CD4-positive, alpha-beta memory T cell (primary cell): ENCODE measurements around the gene SEC31B. TPM values are rescaled to one million over a fixed set of nuclear protein-coding genes. Genes with fewer than 3 reads are reported as not detected.
A peak's percentile ranks its signal among the peaks of the same experiment; 100 is the strongest.

Source experiments
- CTCF ChIA-PET: fragments of 350-600 bp; sonication (Branson Sonifier 250); formaldehyde crosslinking; loops from one replicate; lab custom pipeline; 2021; ENCODE audit warnings: inconsistent platforms; ENCODE audit not compliant: partially characterized antibody; lab: Charles Lee
- POLR2A ChIA-PET: fragments of 350-600 bp; sonication (Branson Sonifier 250); formaldehyde crosslinking; loops from one replicate; lab custom pipeline; 2021; ENCODE audit not compliant: partially characterized antibody; lab: Charles Lee
- DNase-seq, 5 donors: peaks; one replicate each; pipeline versions ENCODE4 v3.0.0 to v3.0.0-alpha.2; 2020 to 2022; ENCODE audit warnings: mixed read lengths in 1 of 5
- H3K27ac ChIP-seq: one replicate; pipeline ENCODE4 v1.7.0; 2013; ENCODE audit warnings: low read depth, low read length
- H3K27me3 ChIP-seq: 2 replicates; pipeline ENCODE4 v1.7.0; 2013; ENCODE audit warnings: mild to moderate bottlenecking, low read length, moderate library complexity; ENCODE audit not compliant: insufficient read depth
- H3K36me3 ChIP-seq: 2 replicates; pipeline ENCODE4 v1.7.0; 2013; ENCODE audit warnings: mild to moderate bottlenecking, low read length, moderate library complexity; ENCODE audit not compliant: insufficient read depth
- H3K4me1 ChIP-seq: 2 replicates; pipeline ENCODE4 v1.7.0; 2013; ENCODE audit warnings: mild to moderate bottlenecking, low read length, moderate library complexity; ENCODE audit not compliant: insufficient read depth
- H3K4me3 ChIP-seq, 2 donors: one replicate each; pipeline ENCODE4 v1.7.0; 2013; ENCODE audit warnings: low read length in 2 of 2, mild to moderate bottlenecking in 1 of 2
- H3K9me3 ChIP-seq, 2 donors: one replicate each; pipeline ENCODE4 v1.7.0; 2013; ENCODE audit warnings: low read length in 2 of 2, control low read depth in 1 of 2; ENCODE audit not compliant: control insufficient read depth in 1 of 2
- H3K27ac Mint-ChIP-seq, 7 donors: one replicate each; pipeline ENCODE4 v1.8.0; 2020 to 2021; ENCODE audit warnings: mixed read lengths in 7 of 7, mild to moderate bottlenecking in 6 of 7, inconsistent platforms in 3 of 7, moderate library complexity in 3 of 7
- H3K27me3 Mint-ChIP-seq, 2 donors: one replicate each; pipeline ENCODE4 v1.8.0; 2020 to 2021; ENCODE audit warnings: mixed read lengths in 2 of 2
- H3K36me3 Mint-ChIP-seq, 2 donors: one replicate each; pipeline ENCODE4 v1.8.0; 2020 to 2021; ENCODE audit warnings: mixed read lengths in 2 of 2, inconsistent platforms in 1 of 2, mild to moderate bottlenecking in 1 of 2
- H3K4me1 Mint-ChIP-seq, 4 donors: one replicate each; pipeline ENCODE4 v1.8.0; 2020 to 2021; ENCODE audit warnings: mixed read lengths in 4 of 4, mild to moderate bottlenecking in 1 of 4
- H3K4me3 Mint-ChIP-seq, 8 donors: one replicate each; pipeline ENCODE4 v1.8.0; 2020 to 2021; ENCODE audit warnings: mixed read lengths in 8 of 8, mild to moderate bottlenecking in 7 of 8, moderate library complexity in 6 of 8, inconsistent platforms in 3 of 8
- H3K9me3 Mint-ChIP-seq, 8 donors: one replicate each; pipeline ENCODE4 v1.8.0; 2020 to 2021; ENCODE audit warnings: mixed read lengths in 8 of 8, mild to moderate bottlenecking in 5 of 8, inconsistent platforms in 3 of 8, moderate library complexity in 1 of 8
- intact Hi-C: fragments of 100-400 bp; cut with micrococcal nuclease; formaldehyde crosslinking; loops from one replicate; pipeline ENCODE4 v1.15.1; 2023
- polyA plus RNA-seq, 2 donors: library from polyadenylated mRNA; unstranded; fragments of 300-500 nt; fragmentation: Illumina TruSeq; gene quantifications; one replicate each; pipeline ENCODE4 v1.2.3, GENCODE V29; 2021
- total RNA-seq, 2 experiments: library from RNA; stranded (reverse); gene quantifications; one replicate each; pipeline ENCODE4 v1.2.3, GENCODE V29; 2021

Gene SEC31B
- total and polyA plus RNA-seq, 4 experiments from 2014 or later: 0.76 to 70.9 (median 33.2) TPM

GRCh38 chr10:100481462-100482081 lies 38.1 kb downstream of the SEC31B start:
- ChIA-PET POLR2A (interaction anchor here (1.1 to 3.0 kb wide), 5 partner anchors 13 to 54 kb away, joined by 4 to 23 read pairs (median 6); partner anchors contain the start of gene HIF1AN), CTCF (interaction anchor here (0.8 to 6.6 kb wide), 20 partner anchors 7 to 198 kb away, joined by 3 to 101 read pairs (median 5); partner anchors contain the start of genes HIF1AN and WNT8B)
- intact Hi-C loops: loop anchor here (1.0 kb wide), 2 partner anchors 27 to 37 kb away; no protein-coding TSS in a partner anchor
- peaks cover 7 to 9% of the 10 kb centered on the region in 2 donors for H3K36me3 Mint-ChIP-seq
- peak; percentile 88 to 95 (median 91) for DNase-seq
- H3K4me1 ChIP-seq: peaks cover 12% of the 10 kb centered on the region
- H3K4me3 Mint-ChIP-seq: peak overlapping the region; percentile 75 to 92 (median 86)
- H3K27ac Mint-ChIP-seq: peak overlapping the region in 2 of 7 donors; percentile 42 to 90
- no peak overlapping the region for H3K27ac ChIP-seq
- peaks cover 18% of the 10 kb centered on the region for H3K27me3 ChIP-seq
- peaks cover 3 to 19% (median 10%) of the 10 kb centered on the region in 4 donors for H3K4me1 Mint-ChIP-seq
- H3K27me3 Mint-ChIP-seq: peaks cover 11 to 16% of the 10 kb centered on the region in 2 donors
- no peaks in the 10 kb centered on the region for H3K9me3 Mint-ChIP-seq
- H3K9me3 ChIP-seq: no peaks in the 10 kb centered on the region
- peak overlapping the region; percentile 49 to 82 for H3K4me3 ChIP-seq
- H3K36me3 ChIP-seq: no peaks in the 10 kb centered on the region

GRCh38 chr10:100480002-100480401 lies 39.7 kb downstream of the SEC31B start:
- H3K27me3 ChIP-seq: peaks cover 18% of the 10 kb centered on the region
- Mint-ChIP-seq H3K36me3 (no peaks in the 10 kb centered on the region), H3K27me3 (peaks cover 11 to 16% of the 10 kb centered on the region in 2 donors), H3K27ac (no peak overlapping the region), H3K9me3 (no peaks in the 10 kb centered on the region), H3K4me3 (peak overlapping the region in 1 of 8 donors; percentile 17), H3K4me1 (peaks cover 3 to 19% (median 10%) of the 10 kb centered on the region in 4 donors)
- no peak for DNase-seq
- peaks cover 12% of the 10 kb centered on the region for H3K4me1 ChIP-seq
- H3K4me3 ChIP-seq: no peak overlapping the region
- CTCF ChIA-PET: interaction anchor here (1.2 to 6.6 kb wide), 4 partner anchors 8 to 36 kb away, joined by 4 to 101 read pairs (median 76); no protein-coding TSS in a partner anchor
- intact Hi-C loops: no loop called here
- no peaks in the 10 kb centered on the region for H3K9me3 ChIP-seq
- POLR2A ChIA-PET: no interaction called here
- no peaks in the 10 kb centered on the region for H3K36me3 ChIP-seq
- no peak overlapping the region for H3K27ac ChIP-seq

GRCh38 chr10:100479037-100479436 lies 40.6 kb downstream of the SEC31B start:
- no peak overlapping the region for H3K27ac Mint-ChIP-seq
- peaks cover 3 to 19% (median 10%) of the 10 kb centered on the region in 4 donors for H3K4me1 Mint-ChIP-seq
- no peak overlapping the region for H3K4me3 ChIP-seq
- no peaks in the 10 kb centered on the region for H3K36me3 Mint-ChIP-seq
- H3K27ac ChIP-seq: no peak overlapping the region
- peaks cover 11 to 18% of the 10 kb centered on the region in 2 donors for H3K27me3 Mint-ChIP-seq
- H3K27me3 ChIP-seq: peaks cover 18% of the 10 kb centered on the region
- no peaks in the 10 kb centered on the region for H3K36me3 ChIP-seq
- no peak for DNase-seq
- peaks cover 12% of the 10 kb centered on the region for H3K4me1 ChIP-seq
- H3K9me3 ChIP-seq: no peaks in the 10 kb centered on the region
- ChIA-PET POLR2A (no interaction called here), CTCF (interaction anchor here (1.2 kb wide), 1 partner anchor 9 kb away, joined by 4 read pairs; no protein-coding TSS in a partner anchor)
- intact Hi-C loops: no loop called here
- no peak overlapping the region for H3K4me3 Mint-ChIP-seq
- H3K9me3 Mint-ChIP-seq: no peaks in the 10 kb centered on the region

GRCh38 chr10:100477970-100478369 lies 41.7 kb downstream of the SEC31B start:
- no peak for DNase-seq
- Histone ChIP-seq H3K36me3 (no peaks in the 10 kb centered on the region), H3K9me3 (no peaks in the 10 kb centered on the region), H3K4me3 (no peak overlapping the region), H3K27ac (no peak overlapping the region), H3K27me3 (peaks cover 18% of the 10 kb centered on the region), H3K4me1 (peaks cover 10% of the 10 kb centered on the region)
- POLR2A ChIA-PET: no interaction called here
- H3K9me3 Mint-ChIP-seq: no peaks in the 10 kb centered on the region
- H3K36me3 Mint-ChIP-seq: no peaks in the 10 kb centered on the region
- CTCF ChIA-PET: no interaction called here
- intact Hi-C loops: no loop called here
- H3K4me1 Mint-ChIP-seq: peaks cover 3 to 15% (median 6%) of the 10 kb centered on the region in 4 donors
- peaks cover 11 to 18% of the 10 kb centered on the region in 2 donors for H3K27me3 Mint-ChIP-seq
- H3K27ac Mint-ChIP-seq: no peak overlapping the region
- no peak overlapping the region for H3K4me3 Mint-ChIP-seq

- Histone ChIP-seq H3K27ac (no peak overlapping the region), H3K4me3 (no peak overlapping the region), H3K27me3 (no peaks in the 10 kb centered on the region), H3K9me3 (no peaks in the 10 kb centered on the region), H3K4me1 (no peaks in the 10 kb centered on the region), H3K36me3 (no peaks in the 10 kb centered on the region)
- Mint-ChIP-seq H3K36me3 (no peaks in the 10 kb centered on the region), H3K27me3 (peaks cover 3% of the 10 kb centered on the region in 2 donors), H3K27ac (no peak overlapping the region), H3K9me3 (no peaks in the 10 kb centered on the region), H3K4me3 (no peak overlapping the region), H3K4me1 (no peaks in the 10 kb centered on the region)
- CTCF ChIA-PET: interaction anchor here (1.4 to 2.1 kb wide), 2 partner anchors 12 to 38 kb away, joined by 3 to 9 read pairs; no protein-coding TSS in a partner anchor
- intact Hi-C loops: no loop called here
- POLR2A ChIA-PET: no interaction called here
- DNase-seq: no peak
Measured at GRCh38 chr10:100470367-100470766, 49.3 kb downstream of the SEC31B start.

GRCh38 chr10:100469756-100470155 lies 49.9 kb downstream of the SEC31B start:
- no peak for DNase-seq
- H3K27ac Mint-ChIP-seq: no peak overlapping the region
- POLR2A ChIA-PET: interaction anchor here (0.6 kb wide), 1 partner anchor 66 kb away, joined by 3 read pairs; the partner anchor contains the start of gene HIF1AN

GRCh38 chr10:100468978-100469377 lies 50.7 kb downstream of the SEC31B start:
- intact Hi-C loops: no loop called here
- CTCF ChIA-PET: interaction anchor here (0.7 to 2.1 kb wide), 2 partner anchors 14 to 25 kb away, joined by 3 to 9 read pairs; no protein-coding TSS in a partner anchor

More at GRCh38 chr10:100469756-100470155, 49.9 kb downstream of the SEC31B start:
- Mint-ChIP-seq H3K27me3 (peaks cover 3% of the 10 kb centered on the region in 2 donors), H3K4me3 (no peak overlapping the region), H3K36me3 (no peaks in the 10 kb centered on the region), H3K4me1 (no peaks in the 10 kb centered on the region), H3K9me3 (no peaks in the 10 kb centered on the region)
- H3K4me1 ChIP-seq: no peaks in the 10 kb centered on the region
- no peak overlapping the region for H3K4me3 ChIP-seq
- H3K36me3 ChIP-seq: no peaks in the 10 kb centered on the region
- CTCF ChIA-PET: interaction anchor here (1.4 to 2.1 kb wide), 2 partner anchors 13 to 39 kb away, joined by 3 to 9 read pairs; no protein-coding TSS in a partner anchor
- H3K27me3 ChIP-seq: no peaks in the 10 kb centered on the region
- intact Hi-C loops: no loop called here
- no peak overlapping the region for H3K27ac ChIP-seq
- H3K9me3 ChIP-seq: no peaks in the 10 kb centered on the region

More at GRCh38 chr10:100468978-100469377, 50.7 kb downstream of the SEC31B start:
- POLR2A ChIA-PET: interaction anchor here (0.6 kb wide), 1 partner anchor 66 kb away, joined by 3 read pairs; the partner anchor contains the start of gene HIF1AN
- no peak overlapping the region for H3K4me3 Mint-ChIP-seq
- peaks cover 1 to 3% of the 10 kb centered on the region in 2 donors for H3K27me3 Mint-ChIP-seq
- no peak for DNase-seq
- Histone ChIP-seq H3K27me3 (no peaks in the 10 kb centered on the region), H3K27ac (no peak overlapping the region), H3K4me3 (no peak overlapping the region), H3K9me3 (no peaks in the 10 kb centered on the region), H3K36me3 (no peaks in the 10 kb centered on the region), H3K4me1 (no peaks in the 10 kb centered on the region)
- H3K4me1 Mint-ChIP-seq: no peaks in the 10 kb centered on the region
- H3K27ac Mint-ChIP-seq: no peak overlapping the region
- no peaks in the 10 kb centered on the region for H3K9me3 Mint-ChIP-seq
- no peaks in the 10 kb centered on the region for H3K36me3 Mint-ChIP-seq
